Fibroblast of upper back skin (primary cell): ENCODE measurements around the gene ANKS1B.

Experiments
- DNase-seq: peaks from one replicate; pipeline ENCODE4 v3.0.0-alpha.2; 2013

The ANKS1B gene

DNA sequence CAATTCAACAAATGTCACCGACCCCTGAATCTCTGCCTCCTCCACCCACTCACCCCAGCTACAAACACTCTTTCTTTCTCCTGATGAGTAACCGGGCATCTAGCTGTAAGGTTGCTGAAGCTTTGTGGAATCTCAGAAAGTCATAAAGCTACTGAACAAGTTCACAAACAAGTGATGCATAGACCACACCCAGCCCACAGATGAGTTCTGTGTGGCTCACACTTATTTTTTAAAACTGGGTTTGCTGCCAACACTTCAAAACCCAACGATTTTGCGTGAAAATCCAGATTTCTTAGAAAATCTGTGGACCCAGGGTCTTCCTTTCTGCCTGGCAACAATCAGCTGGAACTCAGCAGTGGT lies 1243.6 kb downstream of the ANKS1B start:
- no peak for DNase-seq

DNA sequence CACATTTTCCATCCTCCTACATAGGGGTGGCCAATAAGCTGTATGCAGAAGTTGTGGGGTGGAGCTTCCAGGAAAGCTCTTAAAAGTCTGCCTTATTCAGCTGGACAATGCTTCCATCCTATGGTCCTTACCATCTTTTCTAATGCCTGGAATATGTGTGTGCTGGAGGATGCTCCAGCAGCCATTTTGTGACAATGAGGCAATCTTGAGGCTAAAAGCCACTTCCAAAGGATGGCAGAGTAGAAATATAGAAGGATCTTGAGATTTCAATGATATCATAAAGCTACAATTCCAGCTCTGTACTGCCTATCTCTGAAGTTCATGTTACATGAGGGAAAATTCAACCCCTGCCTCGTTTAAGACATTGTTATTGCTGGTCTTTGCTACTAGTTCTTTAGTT lies 1244.0 kb downstream of the ANKS1B start:
- DNase-seq, result no peak

DNA sequence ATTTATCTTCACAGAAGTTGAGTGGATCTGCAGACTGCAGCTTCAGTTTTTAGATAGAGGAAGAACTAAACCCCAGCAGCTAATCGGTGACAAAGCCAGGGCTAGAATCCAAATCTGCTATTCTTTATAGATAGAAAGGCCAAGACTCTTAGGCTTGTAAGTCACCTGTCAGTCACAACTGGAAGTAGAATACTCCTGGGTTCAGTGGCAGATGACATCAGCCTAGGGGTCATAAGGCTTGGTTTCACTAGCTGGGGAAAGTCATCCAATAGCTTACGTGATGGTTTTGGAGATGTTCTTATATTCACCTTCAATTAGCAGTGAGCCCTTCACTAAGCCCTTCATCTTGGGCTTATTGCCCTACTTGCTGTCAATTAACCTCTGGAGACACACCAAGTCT lies 1246.2 kb downstream of the ANKS1B start:
- no peak for DNase-seq

DNA sequence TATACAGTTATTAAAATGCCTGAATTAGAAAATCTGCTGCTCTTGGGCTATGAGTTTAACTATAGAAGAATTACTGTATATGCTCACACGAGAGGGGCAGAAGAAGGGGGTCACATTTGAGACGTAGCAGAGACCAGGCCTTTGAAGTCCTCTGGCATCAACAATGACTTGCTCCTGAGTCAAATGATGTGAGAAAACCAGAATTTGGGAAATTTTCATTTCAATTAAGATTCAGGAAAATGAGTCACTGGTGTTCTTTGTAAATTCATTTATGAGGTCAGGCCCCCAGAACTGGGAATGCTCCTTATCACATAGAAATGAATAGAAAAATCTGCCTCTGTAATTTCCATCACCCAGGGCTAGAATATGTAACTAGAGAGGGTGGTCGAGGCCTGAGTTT lies 1246.7 kb downstream of the ANKS1B start:
- no peak for DNase-seq

DNA sequence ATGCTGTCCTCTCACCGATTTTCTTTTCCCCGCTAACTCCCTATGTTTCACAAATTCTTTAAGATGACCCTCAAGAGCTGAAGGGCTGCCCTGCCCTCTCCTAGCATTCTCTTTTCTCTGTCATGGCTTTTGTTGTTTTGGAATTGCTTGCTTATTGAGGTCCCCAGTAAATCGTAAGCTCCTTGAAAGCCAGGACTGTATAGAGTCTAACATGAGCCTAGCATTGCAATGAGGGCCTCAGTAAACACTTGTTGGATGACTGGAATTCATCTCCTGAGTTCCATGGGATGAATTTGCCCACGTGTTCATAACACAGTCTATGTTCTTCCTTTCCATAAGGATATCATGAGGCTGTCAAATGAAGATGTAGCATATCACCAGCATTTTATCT lies 1247.4 kb downstream of the ANKS1B start:
- DNase-seq, result no peak

DNA sequence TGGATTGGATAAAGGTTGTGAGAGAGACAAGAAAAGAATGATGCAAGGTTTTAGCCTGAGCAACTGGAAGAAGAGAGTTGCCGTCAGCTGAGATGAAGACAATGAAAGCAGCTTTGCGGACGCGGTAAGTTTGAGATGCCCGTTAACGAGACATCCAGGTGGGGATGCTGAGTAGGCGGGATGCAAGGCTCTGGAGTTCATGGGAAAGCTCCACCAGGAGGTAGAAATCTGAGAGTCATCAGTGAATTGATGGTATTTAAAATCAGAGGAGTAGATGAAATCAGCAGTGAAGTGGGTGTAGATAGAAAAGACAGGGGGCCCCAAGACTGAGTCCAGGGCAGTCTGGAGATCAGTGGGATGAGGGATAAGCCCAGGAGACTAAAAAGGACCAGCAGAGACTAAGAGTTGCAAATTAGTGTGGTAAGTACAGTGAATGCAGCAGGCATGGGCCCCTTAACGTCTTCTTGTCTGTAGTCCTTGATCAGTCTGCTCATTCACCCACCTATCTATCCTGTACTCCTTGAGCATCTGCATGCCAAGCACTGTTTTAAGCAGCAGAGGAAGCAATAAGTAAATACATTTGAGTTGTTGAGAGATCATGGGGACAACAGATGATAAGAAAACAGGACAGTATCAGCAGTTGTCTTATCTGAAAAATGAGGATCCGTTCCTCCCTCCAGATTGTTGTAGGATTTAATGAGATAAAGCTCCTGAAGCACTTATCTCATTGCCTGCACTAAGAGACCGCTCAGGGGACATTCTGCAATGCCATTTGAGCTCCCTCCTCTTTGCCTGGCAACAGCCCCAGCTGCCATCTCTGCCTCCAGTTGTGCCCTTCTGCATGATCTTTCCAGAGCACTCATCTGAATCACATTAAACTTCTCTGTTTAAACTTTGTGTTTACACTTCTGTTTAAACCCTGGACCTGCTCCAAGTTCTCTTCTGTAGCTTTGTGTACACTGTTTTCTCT lies 1248.1 kb downstream of the ANKS1B start:
- no peak for DNase-seq

DNA sequence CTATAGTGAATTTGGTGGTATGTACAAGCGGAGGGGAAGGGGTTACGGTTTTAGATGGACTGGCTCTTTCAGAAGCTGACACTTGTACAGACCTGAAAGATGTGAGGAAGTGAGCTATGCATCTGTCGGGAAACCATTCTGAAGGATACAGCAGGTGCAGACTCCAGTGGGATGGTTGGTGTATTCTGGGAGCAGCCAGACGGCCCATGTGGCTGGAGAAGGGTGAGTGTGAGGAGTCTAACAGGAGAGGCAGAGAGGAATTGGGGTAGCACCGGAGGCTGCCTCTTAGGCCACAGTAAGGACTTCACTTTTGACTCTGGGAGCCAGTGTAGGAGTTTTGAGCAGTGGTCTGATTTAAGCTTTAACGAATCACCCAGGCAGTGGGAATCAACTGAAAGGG lies 1248.9 kb downstream of the ANKS1B start:
- no peak for DNase-seq

DNA sequence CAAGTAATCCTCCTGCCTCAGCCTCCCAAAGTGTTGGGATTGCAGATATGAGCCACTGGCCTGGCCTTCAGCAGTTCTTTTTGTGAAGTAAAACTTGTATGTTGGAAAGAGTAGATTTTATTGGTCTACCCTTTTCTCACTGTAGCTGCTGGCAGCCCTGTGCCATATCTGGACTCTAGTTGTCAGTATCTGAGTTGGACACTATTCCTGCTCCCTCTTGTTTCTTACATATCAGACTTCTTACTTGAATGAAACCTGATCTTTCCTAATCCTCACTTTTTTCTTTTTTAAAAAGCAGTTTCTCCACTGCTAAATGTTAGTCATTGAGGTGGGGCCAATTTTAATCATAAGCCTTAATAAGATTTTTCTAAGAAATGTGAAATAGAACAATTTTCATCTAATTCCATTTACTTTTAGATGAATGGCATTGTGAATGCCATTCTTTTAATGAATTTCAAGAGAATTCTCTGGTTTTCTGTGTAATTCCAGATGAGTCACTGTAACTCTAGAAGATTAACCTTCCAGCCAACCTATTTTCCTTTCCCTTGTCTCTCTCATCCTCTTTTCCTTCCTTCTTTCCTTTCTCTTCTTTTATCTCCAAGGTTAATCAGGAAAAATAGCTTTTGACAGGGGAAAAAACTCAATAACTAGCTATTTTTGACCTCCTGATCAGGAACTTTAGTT lies 1250.9 kb downstream of the ANKS1B start:
- DNase-seq, result no peak

DNA sequence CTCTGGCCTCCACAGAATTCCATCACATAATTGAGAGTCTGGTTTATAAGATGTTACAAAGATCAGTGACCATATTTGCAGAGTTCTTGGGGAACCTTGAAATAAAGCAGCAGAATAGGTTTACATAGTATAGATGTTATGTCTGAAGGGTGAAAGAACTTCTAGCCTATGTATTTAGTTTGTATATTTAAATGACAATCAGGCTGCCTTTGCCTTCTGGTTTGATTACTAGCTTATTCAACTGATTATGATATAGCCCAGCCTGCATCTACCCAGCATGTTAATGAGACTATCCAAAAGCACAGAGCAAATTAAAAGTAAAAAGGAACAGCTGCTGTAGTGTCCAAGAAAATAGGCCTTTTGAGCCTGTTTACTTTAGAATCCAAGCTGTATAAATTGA lies 1254.3 kb downstream of the ANKS1B start:
- no peak for DNase-seq

DNA sequence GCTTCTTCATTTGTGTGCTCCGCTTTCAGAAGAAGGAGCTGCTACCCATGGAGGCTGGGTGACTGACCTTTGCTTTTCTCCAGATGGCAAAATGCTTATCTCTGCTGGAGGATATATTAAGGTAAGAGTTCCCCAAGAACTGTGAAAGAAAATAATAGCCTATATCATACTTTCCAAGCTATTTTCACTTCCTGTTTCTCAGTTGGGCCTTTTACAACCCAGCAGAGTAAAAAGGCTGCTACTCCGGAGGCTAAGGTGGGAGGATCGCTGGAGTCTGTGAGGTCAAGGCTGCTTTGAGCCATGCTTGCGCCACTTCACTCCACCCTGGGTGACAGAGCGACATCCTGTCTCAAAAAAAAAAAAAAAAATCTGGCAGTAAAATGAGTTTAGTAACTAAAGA lies 1257.5 kb downstream of the ANKS1B start:
- no peak for DNase-seq

DNA sequence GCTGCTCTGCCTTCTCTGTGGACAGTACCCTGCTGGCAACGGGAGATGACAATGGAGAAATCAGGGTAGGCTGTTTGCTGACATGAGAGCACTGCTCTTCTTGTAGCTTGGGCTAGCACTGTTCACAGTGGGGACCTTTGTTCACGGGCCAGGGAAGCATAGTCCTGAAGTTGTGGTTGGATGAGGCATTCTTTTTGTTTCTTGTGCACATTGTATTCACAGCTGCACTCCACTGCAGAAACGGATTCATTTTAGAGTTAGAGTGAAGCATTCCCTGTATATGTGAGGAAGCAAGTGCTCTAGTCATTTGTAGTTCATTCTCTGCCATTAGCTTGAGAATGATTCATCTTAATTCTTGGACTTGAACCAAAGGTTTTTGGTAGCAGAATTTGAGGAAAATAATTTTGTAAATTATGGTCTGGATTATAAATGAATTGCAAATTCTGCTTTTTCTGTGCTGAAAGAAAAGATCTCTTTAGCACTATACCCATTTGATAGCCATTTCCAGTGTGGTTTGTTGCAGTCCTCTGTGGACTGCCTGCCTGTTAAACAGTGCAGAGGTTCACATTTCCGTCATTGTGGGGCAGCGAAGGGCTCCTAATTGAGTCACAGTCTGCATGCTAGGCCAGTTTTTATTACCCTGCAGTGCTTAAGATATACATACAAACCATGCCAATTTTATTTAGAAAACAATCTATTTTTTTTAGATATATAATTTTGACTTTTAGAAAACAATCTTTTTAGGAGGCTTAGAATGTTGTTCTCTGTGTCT lies 1259.1 kb downstream of the ANKS1B start:
- DNase-seq, result peak; percentile 68

DNA sequence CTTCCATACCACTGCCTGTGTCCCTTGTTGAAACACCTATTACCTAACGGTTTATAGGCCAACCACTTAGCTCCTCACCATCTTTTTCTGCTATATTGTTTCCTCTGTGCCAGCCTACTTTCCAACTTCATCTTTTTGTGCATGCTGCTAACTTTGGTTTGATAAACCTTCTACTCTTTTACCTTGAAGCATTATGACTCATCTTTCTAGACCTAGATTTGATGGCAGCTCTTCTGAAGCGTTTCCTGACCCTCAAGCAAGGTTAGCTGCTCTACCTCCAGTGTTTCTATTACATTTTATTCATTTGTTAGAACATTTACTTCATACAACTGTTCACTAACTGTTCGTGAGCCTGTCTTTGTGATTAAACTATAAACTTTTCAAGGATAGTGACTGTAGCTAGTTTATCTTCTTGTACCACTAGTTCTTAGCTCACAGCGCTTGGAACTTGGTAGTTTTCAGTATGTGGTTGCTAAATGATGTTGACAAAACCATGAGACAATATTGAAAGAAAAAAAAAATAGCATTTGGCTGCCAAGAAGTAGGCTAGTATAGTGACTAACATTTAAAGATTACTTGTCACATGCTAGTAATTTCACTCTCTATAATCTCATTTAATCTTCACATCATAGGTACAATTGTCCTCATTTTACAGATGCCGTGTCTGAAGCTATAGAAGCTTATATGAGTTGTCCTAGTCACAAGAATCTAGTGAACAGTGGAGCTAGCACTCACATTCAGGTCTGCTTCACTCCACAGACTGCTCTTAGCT lies 1260.2 kb downstream of the ANKS1B start:
- no peak for DNase-seq

DNA sequence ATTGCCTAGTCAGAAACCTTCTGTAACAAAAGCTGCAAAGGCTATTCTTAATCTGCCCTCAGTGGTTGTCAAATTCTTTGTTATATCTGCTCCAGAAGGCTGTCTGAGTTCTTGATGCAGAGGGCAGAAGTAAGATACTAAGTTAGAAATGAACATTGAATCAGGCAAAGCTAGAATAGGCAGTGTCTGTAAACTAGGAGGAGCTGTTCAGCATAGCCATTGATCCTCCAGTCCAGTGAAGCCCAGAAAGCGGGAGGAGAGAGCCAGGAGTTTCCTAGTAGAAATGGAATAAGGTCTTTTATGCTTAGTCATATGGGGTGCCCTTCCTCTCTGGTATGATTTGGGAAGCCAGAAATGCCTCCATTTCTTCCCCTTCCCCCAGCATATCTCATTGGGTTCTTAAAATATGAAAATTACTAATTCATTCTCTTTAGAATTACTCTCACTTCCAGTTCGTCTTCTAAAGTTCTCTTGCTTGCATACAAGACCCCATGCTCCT lies 1263.5 kb downstream of the ANKS1B start:
- no peak for DNase-seq

DNA sequence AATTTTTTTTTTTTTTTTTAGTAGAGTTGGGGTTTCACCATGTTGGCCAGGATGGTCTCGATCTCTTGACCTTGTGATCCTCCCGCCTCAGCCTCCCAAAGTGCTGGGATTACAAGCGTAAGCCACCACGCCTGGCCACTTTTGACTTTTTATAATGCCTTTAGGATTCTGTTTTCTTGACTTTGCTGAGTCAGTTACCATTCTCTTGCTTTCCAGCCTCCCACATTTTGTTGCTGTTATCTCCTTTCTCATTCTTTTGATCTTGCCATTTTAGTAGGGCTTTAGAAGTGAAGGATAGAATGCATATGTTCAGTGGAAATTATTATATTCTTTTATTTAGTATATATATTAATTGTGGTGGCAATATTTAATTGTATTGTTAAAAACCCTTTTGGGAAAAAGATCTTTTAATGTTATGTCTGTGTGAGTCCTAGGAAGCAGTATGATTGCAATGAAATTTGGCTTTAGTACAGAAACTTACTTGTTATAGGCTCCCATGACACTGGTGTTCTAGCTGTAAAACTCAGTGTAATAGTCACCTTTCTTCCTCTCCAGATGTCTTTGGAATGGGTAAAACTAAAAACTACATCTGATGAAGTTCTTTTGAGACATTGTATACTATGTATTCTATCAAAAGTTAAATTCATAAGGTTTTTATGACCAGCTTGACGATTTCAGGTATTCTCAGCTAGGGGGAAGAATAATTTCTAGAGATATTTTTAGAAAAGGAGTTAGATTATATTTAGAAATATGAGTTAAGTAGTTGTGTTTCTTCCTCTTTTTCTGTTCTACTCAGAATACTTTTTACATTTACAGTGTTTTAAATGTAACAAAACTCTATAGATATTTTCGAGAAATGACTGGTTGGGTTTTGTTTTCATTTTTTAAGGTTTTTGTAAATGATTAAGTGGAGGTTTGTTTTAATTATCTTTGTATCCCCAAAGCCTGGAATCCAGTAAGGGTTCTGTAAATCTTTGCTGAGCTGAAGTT lies 1264.9 kb downstream of the ANKS1B start:
- DNase-seq, result no peak

DNA sequence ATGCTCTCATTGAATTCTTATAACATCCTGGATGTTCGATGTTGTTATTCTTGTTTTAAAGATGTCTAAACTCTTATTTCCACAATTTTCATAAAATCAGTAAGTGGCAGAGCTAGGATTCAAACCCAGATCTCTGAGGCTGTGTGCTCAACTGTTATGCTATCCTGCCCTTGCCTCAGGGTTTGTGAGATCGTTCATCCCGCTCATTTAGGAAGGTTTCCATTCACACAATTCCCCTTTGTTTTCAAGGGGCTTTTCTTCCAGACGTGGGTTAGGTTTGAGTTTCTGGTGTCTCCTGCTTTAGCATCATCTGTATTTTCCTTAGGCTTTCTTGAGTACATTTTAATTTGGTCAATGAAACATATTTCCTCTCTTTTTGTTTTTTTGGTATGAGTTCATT lies 1270.3 kb downstream of the ANKS1B start:
- no peak for DNase-seq

DNA sequence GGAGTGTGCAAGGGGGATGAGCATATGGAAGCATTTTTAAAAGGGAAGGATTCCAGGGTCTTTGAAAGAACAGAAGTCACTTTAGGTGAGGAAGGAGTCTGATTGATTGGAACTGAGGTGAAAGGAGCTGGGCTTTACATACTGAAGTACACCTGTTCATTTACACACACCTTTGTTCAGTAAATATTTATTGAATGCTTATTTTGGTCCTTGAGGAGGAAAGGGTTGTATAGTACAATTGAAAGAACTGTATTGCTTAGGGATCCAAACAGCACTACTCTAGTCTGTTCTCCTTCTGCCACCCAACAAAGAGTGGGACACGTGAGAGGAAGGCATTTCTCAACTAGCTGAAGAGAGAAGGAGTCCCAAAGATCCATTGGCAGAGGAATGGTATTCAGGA lies 1275.7 kb downstream of the ANKS1B start:
- DNase-seq, result no peak

DNA sequence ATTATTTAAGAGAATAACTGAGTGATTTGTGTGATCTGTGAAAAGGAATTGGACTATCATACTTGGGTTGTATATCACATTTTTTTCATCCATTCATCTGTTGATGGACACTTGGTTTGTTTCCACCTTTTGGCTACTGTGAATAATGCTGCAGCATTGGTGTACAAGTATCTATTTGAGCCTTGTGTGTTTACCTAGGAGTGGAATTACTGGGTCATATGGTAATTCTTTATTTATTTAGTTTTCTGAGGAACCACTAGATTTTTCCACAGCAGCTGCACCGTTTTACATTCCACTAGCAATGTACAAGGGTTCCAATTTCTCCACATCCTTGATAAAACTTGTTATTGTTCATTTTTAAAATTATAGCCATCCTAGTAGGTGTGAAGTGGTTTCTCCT lies 1283.6 kb downstream of the ANKS1B start:
- no peak for DNase-seq

DNA sequence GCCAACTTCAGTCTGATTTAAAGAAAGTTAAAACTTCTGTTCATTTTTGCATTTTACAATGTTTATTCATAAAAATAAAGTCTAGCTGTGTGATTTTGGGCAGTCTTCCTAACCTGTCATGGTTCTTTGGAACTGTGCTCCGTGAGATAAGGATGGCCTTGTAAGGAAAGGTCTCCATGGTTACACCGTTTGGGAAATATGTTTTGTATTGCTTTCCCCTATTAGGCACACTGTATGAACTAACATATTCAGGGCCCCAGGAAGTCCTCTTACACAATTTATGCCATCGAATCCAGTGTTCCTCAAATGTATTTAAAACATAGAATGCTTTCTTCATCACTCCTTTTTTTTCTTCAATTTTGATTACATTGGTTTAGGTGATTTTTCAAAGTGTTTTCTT lies 1285.2 kb downstream of the ANKS1B start:
- DNase-seq, result no peak

DNA sequence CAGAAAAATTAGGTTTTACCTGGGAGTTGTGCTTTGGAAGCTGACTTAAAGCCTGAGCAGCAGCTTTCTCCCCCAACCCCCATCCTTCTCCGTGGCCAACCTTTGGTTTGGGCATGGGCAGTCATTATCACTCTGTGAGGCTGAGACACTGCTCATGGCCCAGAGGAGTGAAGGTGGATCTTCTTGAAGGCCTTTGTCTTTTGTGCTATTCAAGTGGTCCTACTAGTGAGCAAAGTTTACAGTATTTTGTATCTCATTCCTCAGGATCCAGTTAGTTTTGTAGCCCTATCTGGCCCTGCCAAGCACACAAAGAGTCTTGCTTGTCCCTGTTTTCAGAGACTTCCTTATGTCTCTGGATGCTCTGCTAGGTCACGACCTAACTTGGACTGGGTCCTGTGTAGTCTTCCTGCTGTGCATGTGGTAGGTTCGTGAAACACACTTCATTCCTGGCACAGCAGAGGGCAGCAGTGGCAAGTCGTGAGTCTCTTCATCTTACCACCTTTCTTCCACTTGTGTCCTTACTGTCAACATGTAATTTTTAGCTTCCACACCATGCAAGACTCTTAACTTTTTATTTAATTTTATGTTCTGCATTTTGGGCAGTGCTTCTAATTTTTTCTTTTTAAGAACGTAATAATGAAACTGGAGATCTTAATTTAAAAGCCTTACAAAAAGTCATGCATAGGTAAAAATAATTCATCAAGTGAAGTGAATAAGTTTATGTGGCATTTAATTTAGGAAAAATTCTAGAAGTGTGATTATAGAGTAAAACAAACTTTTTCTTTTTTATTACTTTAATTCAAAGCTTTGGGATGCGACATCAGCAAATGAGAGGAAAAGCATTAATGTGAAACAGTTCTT lies 1285.9 kb downstream of the ANKS1B start:
- DNase-seq, result peak; percentile 31

DNA sequence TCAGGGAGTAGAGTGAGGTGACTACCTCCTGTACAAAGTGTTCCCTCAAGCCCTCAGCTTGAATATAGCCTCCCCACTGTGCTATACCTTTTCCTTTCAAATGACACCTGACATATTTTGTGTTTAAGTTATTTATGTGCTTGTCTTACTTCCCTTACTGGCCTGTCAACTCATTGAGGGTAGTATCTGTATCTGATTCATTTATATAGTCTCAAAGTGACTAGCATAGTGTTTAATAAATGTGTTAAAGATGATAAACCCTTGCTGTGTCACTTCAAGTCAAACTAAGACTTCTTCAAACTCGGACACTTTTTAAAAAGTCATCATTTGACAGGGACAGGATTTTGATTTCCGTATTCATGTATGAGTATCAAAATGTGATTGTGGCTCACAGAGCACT lies 1287.5 kb downstream of the ANKS1B start:
- DNase-seq, result no peak
